K562 (cell line): ENCODE data around the gene HMGA1. TPM values are rescaled to one million over a fixed set of nuclear protein-coding genes. Genes with fewer than 3 reads are reported as not detected.
A peak's percentile ranks its signal among the peaks of the same experiment; 100 is the strongest.

Source experiments
- ASH1L ChIP-seq: fragments of 450-650 bp; IDR thresholded peaks from 2 replicates; pipeline ENCODE4 v1.6.1; 2018; ENCODE audit warnings: borderline replicate concordance, mild to moderate bottlenecking, low read depth; ENCODE audit not compliant: partially characterized antibody
- BCL6 ChIP-seq: fragments of 250-450 bp; sonication (Bioruptor Pico); IDR thresholded peaks from 2 replicates; pipeline ENCODE4 v1.4.0; 2020
- BRF1 ChIP-seq: IDR thresholded peaks from 3 replicates; pipeline ENCODE4 v1.6.1; 2011; ENCODE audit warnings: borderline replicate concordance, mild to moderate bottlenecking; ENCODE audit not compliant: insufficient read length; ENCODE audit errors: extremely low read depth
- CHD1 ChIP-seq: fragments of 200-600 bp; sonication (generic); IDR thresholded peaks from one replicate; pipeline ENCODE4 v1.6.1; 2012; ENCODE audit warnings: mild to moderate bottlenecking, moderate library complexity, low read length, inconsistent platforms
- GABPB2 ChIP-seq: fragments of 250-450 bp; sonication (Bioruptor Pico); conservative IDR thresholded peaks from 2 replicates; pipeline ENCODE4 v1.5.1; 2021; ENCODE audit warnings: mild to moderate bottlenecking
- NCOA2 ChIP-seq, 2 experiments: fragments of 450-650 bp; IDR thresholded peaks; 2 replicates each; pipeline ENCODE4 v1.6.1; 2018; ENCODE audit warnings: mild to moderate bottlenecking in 2 of 2, moderate library complexity in 1 of 2; ENCODE audit not compliant: partially characterized antibody in 2 of 2
- NFRKB ChIP-seq: fragments of 450-650 bp; IDR thresholded peaks from 2 replicates; pipeline ENCODE4 v1.6.1; 2016; ENCODE audit warnings: low read depth
- NR4A1 ChIP-seq, 2 experiments: fragments of 250-450 bp in 1 of 2; fragments of 450-650 bp in 1 of 2; sonication (Bioruptor Pico) in 1 of 2; IDR thresholded peaks; 2 replicates each; pipeline versions ENCODE4 v1.4.0 to v1.6.1; 2016 to 2020; ENCODE audit warnings: mild to moderate bottlenecking in 2 of 2, missing compliant biosample characterization in 1 of 2, missing genetic modification characterization in 1 of 2, moderate library complexity in 1 of 2
- PRMT5 ChIP-seq: sonication (generic); formaldehyde crosslinking; IDR thresholded peaks from 2 replicates; pipeline ENCODE4 v1.5.0; 2020; ENCODE audit warnings: missing genetic modification reagents
- SP1 ChIP-seq: sonication (generic); formaldehyde crosslinking; IDR thresholded peaks from 2 replicates; pipeline ENCODE4 v1.8.1; 2022; ENCODE audit warnings: mild to moderate bottlenecking, missing genetic modification reagents
- TSC22D4 ChIP-seq: fragments of 450-650 bp; IDR thresholded peaks from 2 replicates; pipeline ENCODE4 v1.6.1; 2016; ENCODE audit warnings: missing genetic modification characterization, missing biosample characterization, control low read depth
- ZBTB17 ChIP-seq: fragments of 450-650 bp; formaldehyde crosslinking; IDR thresholded peaks from 2 replicates; pipeline ENCODE4 v1.4.0; 2020; ENCODE audit warnings: mild to moderate bottlenecking
- ZNF165 ChIP-seq: fragments of 250-450 bp; sonication (Bioruptor Pico); IDR thresholded peaks from 2 replicates; pipeline ENCODE4 v1.4.0; 2020; ENCODE audit warnings: borderline replicate concordance
- ZNF23 ChIP-seq: fragments of 250-450 bp; sonication (Bioruptor Pico); IDR thresholded peaks from 2 replicates; pipeline ENCODE4 v1.4.0; 2020; ENCODE audit warnings: mild to moderate bottlenecking
- ZNF696 ChIP-seq: fragments of 250-450 bp; sonication (Bioruptor Pico); conservative IDR thresholded peaks from 2 replicates; pipeline ENCODE4 v1.4.0; 2020; ENCODE audit warnings: mild to moderate bottlenecking, moderate library complexity
- polyA plus RNA-seq, 8 experiments: library from polyadenylated mRNA; depleted of rRNA in 4 of 8; stranded (reverse) in 5 of 8; unstranded in 3 of 8; fragments of >200 nt; fragmentation: Nextera tagmentation in 2 of 8; fragmentation: Illumina TruSeq in 1 of 8; extraction: Ambion mirVana in 2 of 8; extraction: Trizol in 1 of 8; gene quantifications; 2 replicates each; pipeline versions ENCODE4 v1.2.1 to v1.2.3, GENCODE V29; 2011 to 2014; ENCODE audit warnings: inconsistent platforms in 1 of 8, missing spikeins in 1 of 8
- total RNA-seq, 7 experiments: library from RNA; depleted of rRNA in 6 of 7; stranded (reverse); fragments of >200 nt in 6 of 7; fragmentation: Illumina TruSeq in 2 of 7; extraction: Trizol in 2 of 7; gene quantifications; 2 replicates each; pipeline versions ENCODE4 v1.2.1 to v1.2.3, GENCODE V29; 2011 to 2021; ENCODE audit warnings: low replicate concordance in 1 of 7
- TF ChIP-seq, protein P1 (sequence below), 2 experiments: fragments of 450-650 bp; IDR thresholded peaks; 2 replicates each; pipeline ENCODE4 v1.6.1; 2016; ENCODE audit warnings: mild to moderate bottlenecking in 2 of 2, borderline replicate concordance in 1 of 2, low read depth in 1 of 2, moderate library complexity in 1 of 2
- TF ChIP-seq, protein P2 (sequence below): fragments of 450-650 bp; formaldehyde crosslinking; IDR thresholded peaks from 2 replicates; pipeline ENCODE4 v1.4.0; 2022; ENCODE audit warnings: missing genetic modification characterization

Gene HMGA1
- total and polyA plus RNA-seq, 9 of the 15 experiments (the other 6 are each of a cell fraction or from before 2014, with no cell fraction given), result 27.8 to 1,947 (median 594) TPM

GRCh38 chr6:34237722-34238584, 1.3 kb downstream of the HMGA1 start (continued):
- TF ChIP-seq, protein P1, sequence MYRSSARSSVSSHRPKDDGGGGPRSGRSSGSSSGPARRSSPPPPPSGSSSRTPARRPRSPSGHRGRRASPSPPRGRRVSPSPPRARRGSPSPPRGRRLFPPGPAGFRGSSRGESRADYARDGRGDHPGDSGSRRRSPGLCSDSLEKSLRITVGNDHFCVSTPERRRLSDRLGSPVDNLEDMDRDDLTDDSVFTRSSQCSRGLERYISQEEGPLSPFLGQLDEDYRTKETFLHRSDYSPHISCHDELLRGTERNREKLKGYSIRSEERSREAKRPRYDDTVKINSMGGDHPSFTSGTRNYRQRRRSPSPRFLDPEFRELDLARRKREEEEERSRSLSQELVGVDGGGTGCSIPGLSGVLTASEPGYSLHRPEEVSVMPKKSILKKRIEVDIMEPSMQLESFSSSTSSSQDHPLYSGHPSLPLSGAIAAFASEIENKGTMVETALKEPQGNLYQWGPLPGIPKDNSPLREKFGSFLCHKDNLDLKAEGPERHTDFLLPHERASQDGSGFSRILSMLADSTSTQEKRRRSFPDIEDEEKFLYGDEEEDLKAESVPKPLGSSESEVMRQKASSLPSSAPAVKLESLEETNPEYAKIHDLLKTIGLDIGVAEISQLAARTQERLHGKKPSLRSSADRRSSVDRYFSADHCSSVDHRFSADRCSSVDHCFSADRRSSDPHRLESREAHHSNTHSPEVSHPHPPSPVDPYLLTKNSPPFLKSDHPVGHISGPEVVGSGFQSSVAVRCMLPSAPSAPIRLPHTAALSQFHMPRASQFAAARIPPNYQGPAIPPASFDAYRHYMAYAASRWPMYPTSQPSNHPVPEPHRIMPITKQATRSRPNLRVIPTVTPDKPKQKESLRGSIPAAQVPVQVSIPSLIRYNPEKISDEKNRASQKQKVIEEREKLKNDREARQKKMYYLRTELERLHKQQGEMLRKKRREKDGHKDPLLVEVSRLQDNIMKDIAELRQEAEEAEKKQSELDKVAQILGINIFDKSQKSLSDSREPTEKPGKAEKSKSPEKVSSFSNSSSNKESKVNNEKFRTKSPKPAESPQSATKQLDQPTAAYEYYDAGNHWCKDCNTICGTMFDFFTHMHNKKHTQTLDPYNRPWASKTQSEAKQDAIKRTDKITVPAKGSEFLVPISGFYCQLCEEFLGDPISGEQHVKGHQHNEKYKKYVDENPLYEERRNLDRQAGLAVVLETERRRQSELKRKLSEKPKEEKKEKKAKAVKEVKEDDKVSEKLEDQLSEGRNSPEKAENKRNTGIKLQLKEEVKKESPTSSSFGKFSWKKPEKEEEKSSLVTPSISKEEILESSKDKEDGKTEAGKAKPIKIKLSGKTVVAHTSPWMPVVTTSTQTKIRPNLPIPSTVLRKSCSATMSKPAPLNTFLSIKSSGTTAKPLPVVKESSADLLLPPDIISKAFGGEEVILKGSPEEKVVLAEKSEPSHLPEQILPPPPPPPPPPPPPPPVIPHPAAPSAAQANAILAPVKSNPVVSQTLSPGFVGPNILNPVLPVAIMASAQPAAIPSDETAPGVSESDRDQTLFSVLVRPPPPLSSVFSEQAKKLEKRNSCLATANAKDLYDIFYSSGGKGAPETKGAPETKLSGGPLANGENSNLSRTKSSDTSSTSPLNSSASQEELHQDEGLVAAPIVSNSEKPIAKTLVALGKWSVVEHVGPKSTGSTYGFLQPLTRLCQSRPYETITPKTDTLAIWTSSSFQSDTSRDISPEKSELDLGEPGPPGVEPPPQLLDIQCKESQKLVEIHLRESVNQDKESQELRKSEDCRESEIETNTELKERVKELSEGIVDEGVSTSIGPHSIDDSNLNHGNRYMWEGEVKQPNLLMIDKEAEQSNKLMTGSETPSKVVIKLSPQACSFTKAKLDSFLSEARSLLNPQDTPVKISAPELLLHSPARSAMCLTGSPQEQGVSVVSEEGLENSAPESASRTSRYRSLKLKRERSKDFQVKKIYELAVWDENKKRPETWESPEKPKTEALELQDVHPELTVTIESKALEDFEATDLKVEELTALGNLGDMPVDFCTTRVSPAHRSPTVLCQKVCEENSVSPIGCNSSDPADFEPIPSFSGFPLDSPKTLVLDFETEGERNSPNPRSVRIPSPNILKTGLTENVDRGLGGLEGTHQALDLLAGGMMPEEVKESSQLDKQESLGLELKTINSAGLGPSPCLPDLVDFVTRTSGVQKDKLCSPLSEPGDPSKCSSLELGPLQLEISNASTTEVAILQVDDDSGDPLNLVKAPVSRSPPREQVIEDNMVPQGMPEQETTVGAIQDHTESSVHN (IDR thresholded peaks at IDR 0.05; ENCODE audit: borderline replicate concordance in 1 of 2, low read depth in 1 of 2), result no peak
- TF ChIP-seq TSC22D4 (tag) (no peak), NCOA2 (IDR thresholded peaks at IDR 0.05; ENCODE audit: partially characterized antibody in 2 of 2) (no peak), ZNF165 (no peak), CHD1 (peak; percentile 27), BRF1 (no peak), ZNF696 (CRISPR knock-in tag) (no peak), ZBTB17 (CRISPR knock-in tag) (0 out of 2 replicates have a peak, but pooled peaks have one; percentile 36), GABPB2 (CRISPR knock-in tag) (no peak), ASH1L (no peak), SP1 (CRISPR knock-in tag) (no peak; the same call in 1 of the 2 replicates), PRMT5 (CRISPR knock-in tag) (peak; percentile 84), BCL6 (CRISPR knock-in tag) (no peak), ZNF23 (CRISPR knock-in tag) (no peak), NFRKB (peak; percentile 82), NR4A1 (CRISPR knock-in tag; IDR thresholded peaks at IDR 0.05) (no peak), NR4A1 (tag; IDR thresholded peaks at IDR 0.05) (peak; percentile 91)
- TF ChIP-seq, protein P2, sequence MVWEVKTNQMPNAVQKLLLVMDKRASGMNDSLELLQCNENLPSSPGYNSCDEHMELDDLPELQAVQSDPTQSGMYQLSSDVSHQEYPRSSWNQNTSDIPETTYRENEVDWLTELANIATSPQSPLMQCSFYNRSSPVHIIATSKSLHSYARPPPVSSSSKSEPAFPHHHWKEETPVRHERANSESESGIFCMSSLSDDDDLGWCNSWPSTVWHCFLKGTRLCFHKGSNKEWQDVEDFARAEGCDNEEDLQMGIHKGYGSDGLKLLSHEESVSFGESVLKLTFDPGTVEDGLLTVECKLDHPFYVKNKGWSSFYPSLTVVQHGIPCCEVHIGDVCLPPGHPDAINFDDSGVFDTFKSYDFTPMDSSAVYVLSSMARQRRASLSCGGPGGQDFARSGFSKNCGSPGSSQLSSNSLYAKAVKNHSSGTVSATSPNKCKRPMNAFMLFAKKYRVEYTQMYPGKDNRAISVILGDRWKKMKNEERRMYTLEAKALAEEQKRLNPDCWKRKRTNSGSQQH (CRISPR knock-in tag), result peak; percentile 71; the same call in 1 of the 2 replicates
